Stimulated activated CD4-positive, alpha-beta T cell treated with anti-CD3 and anti-CD28 coated beads, Interleukin-4, amount 100 ng/mL, for 4 hours (primary cell): Measurements from ENCODE around the gene CRACDL.
A peak's percentile ranks its signal among the peaks of the same experiment; 100 is the strongest.
"Not testable (repeated sequence)": the region's sequence is repeated elsewhere in the genome, so short reads cannot be mapped to it uniquely, and the experiment has no call there.

Experiments used
- DNase-seq, 2 experiments: peaks; one replicate each; pipeline ENCODE4 v3.0.0-alpha.2; 2020

Gene CRACDL

DNA sequence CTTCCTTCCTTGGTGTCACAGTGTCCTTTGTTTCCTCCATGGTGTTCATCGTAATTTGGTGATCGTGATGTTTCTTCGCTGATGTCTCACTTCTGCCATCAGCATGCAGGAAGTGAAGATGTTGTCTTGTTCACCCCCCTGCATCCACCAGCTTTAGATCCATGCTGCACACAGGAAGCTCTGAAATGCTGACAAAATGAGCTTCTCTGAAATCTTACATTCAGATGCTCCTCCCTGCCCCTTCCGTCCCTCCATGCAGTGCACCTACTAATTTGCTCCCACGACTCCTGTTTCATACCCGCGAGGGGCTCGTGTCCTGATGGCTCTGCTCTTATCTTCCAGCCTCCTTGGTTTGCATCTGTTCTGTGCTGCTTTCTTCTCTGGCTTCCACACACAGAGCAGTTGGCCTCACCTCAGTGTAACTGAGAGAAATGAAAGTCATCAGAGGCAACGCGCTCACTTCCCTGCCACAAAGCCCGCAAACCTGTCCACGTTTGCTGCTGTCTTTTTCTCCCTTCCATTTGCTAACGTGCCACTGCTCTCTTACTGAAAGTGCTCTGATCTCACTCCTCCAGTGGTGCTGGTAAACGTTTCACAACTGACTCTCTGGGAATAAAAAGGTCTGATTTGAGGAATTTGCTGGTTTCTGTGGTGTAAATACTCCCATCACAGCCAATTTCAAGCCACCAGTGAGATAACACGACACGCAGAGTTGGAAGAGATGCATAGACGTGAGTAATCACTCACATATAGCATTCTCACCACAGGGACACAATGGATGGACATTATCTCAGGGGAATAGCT lies 164.1 kb downstream of the CRACDL start:
- DNase-seq = peak; percentile 23 to 62

DNA sequence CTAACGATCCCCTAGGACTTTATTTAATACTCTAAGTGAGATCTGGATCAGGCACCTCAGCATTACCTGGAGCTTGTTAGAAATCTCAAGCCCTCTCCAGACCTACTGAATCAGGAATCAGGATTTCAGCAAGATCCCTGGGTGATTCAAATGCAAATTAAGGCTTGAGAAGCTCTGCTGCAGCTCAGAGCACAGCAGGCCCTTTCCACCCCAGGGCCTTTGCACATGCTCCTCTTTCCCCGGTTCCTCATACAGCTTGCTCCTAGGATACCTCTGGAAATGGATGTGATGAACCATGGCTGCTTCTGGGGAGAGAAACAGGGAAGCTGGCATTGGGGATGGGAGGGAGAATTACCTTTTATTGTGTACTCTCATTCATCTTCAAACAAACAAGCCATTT lies 164.8 kb downstream of the CRACDL start:
- no peak for DNase-seq

DNA sequence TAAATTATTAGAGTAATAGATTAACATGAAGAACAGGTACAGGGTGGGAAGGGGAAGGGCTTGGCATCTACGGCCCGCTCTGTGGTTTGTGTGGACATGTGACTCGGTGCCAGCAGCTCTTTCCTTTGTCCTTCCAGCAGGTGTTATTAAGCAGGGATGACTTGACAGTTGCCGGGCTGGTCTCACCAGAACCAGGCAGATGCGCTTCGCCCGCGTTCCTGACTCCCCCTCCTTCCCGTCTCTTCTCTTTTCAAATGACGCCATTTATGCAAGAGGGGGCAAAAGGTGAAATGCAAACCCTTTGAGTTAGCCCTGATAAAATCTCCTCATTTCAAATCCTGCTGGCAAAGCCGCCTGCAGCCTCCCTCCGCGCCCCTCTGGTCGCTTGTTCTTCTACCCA lies 166.2 kb downstream of the CRACDL start:
- DNase-seq = peak in 1 of 2 experiments; percentile 25

DNA sequence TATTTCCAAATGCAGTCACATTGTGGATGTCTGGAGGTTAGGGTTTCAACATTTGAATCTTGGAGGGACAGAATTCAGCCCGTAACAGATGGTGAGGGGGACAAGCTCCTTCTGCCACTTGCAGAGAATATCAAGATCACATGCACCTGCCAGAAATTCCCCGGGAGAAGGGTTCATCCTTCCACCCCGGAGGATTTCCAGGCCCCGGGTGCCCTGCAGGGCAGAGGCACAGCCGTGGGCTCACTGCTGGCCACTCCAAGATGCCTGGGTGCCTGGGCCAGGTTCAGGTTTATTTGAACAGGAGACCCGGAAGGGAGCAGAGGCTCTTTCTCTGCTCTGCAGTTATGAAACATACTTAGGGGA lies 166.9 kb downstream of the CRACDL start:
- DNase-seq = no peak

DNA sequence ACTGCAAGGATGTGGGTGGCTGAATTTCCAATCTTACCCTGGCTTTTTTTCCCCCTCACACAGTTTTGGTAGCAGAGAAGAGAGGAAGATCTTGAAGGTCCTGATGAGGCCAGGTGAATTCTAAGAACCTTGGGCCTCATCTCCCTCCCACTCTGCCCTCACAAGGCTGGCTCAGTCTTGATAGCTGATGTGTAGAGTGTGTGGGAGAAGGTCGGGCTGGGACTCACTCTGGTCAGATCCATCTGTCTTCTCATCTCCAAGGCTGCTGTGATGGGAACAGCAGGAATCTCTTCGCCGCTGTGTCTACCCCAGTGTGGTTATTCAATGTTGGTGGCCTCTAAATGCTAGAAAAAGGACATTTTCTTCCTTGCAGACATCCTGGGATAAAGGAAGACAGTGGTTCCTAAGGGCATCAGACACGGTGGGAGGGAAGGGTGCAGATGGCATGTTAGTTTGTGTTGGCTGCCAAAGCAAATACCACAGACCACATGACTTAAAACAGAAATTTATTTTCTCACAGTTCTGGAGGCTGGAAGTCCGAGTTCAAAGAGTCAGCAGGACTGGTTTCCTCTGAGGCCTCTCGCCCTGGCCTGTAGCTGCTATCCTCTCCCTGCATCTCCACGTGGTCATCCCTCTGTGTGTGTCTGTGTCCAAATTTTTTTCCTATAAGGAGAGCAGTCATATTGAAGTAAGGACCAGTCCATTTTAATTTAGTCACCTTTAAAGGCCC lies 167.5 kb downstream of the CRACDL start:
- DNase-seq = peak in 1 of 2 experiments; percentile 53

DNA sequence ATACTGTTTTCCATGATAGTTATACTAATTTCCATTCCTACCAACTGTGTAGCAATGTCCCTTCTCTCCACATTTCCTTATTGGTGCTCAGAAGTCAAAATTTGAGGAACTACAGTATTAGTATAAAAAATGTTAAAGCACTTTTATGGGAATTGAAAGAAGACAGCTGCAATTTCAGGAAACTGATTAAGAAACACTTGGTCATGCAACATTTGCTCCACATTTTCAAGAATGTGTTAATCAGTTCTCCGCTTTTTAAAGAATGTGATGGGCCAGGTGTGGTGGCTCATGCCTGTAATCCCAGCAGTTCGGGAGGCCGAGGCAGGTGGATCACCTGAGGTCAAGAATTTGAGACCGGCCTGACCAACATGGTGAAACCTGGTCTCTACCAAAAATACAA lies 171.5 kb downstream of the CRACDL start:
- DNase-seq = no peak

DNA sequence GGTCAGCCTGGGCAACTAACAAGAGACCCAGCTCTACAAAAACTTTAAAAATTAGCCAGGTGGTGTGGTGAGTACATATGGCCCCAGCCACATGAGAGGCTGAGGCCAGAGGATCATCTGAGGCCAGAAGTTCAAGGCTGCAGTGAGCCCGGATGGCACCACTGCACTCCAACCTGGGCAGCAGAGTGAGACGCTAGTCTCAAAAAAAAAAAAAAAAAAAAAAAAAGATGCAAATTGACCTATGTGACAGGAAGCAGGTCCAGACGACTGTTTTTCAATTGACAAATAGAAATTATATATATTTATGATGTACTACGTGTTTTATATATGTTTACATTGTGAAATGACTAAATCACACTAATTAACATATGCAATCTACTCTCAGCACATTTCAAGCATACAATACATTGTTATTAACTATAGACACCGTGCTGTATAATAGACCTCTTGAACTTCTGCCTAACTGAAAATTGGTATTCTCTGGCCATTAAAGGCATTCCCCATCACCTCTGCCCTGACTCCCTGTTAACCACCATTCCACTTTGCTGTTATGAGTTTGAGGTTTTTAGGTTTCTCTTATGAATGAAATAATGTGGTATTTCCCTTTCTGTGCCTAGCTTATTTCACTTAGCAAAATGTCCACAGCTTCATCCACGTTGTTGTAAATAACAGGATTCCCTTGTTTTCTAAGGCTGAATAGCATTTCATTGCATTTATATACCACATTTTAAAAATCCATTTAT lies 172.6 kb downstream of the CRACDL start:
- DNase-seq = no peak

DNA sequence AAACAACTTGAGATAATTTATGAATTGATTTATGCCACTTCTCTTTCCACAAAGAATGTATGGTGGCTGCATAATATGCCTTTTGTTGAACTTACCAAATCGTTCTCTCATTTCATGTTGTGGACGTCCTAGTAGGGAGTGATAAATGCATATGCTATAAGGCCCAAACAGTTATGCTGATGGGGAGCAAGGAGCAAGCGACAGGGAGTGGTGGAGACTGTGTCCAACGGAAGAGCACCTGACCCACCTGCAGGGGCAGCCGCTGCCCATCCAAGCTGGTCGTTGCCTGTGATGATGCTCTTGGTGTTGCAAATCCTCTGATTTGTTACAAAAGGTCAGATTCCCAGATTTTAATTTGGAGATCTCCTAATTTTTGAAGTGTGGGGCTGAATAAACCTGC lies 174.1 kb downstream of the CRACDL start:
- DNase-seq = no peak

DNA sequence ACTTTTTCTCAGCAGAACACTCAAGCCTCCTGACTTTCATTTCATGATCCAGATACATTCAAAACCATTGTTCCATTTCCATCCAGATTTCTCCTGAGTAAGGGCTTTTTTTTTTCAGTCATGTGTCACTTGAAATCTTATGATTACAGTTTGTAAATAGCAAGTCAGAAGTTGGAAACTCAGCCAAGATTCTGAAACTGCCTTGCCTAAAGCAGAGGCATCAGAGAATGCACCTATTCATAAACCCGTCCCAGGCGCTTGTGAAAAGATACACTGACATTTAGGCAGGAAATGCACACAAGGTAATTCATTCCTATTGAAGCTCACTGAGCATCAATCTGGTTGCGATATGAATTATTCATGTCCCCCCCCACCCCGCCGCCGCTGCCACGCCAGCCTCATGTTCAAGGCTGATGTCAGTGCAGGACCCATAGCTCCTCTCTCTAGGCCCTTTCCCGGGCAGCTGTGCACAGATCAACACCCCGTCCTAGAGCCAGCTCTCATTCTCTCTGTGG lies 174.7 kb downstream of the CRACDL start:
- peak; percentile 66 to 71 for DNase-seq

DNA sequence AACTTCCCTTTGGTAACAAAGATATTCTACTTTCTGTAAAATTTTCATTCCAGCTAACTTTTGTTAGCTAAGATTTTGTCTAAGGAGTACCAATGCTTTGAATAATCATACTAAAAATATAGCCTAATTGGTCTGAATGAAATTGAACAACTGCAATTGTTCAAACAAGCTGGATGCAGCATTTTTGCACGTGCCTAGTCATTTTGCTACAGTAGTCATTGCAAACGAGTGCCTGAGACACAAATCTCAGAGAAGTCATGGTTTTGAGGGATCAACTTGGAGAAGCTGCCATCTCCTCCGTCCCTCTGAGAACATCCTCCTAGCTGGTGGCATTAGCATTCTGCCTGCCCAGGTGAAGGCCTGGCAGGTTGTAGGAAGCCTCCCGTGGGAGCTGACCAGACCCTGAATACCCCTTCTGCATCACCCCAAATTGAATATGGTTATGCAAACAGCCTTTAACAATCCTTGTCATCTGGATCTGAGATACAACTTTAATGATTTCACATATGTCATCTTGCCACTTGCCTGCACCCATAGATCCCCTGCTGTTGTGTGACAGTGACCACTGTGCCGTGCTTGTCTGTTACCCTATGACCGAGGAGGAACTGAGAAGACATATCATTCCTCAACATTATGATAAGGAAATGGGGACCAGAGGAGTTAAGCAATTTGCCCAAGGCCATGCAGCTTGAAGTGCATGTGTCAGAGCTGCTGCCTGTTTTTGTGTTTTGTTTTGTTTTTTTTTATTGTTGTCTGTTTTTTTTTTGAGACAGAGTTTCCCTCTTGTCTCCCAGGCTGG lies 176.0 kb downstream of the CRACDL start:
- DNase-seq = no peak

DNA sequence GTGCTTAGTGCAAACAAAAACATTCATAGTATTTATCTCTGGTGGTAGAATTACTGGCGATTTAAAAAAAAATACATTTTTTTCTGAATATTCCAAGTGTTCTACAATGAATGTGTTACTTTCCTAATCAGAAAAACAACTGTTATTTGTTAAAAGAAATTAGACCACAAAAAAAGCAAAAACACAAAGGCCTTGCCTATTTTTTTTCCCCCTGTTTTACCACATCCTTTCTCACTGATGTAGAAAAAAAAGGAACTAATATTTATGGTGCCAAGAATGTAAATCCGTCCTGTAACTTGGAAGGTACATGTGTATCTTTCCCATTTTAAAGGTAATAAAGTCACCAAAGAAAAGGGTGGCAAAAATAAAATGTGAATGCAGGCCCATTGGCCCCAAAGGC lies 176.7 kb downstream of the CRACDL start:
- DNase-seq = no peak

DNA sequence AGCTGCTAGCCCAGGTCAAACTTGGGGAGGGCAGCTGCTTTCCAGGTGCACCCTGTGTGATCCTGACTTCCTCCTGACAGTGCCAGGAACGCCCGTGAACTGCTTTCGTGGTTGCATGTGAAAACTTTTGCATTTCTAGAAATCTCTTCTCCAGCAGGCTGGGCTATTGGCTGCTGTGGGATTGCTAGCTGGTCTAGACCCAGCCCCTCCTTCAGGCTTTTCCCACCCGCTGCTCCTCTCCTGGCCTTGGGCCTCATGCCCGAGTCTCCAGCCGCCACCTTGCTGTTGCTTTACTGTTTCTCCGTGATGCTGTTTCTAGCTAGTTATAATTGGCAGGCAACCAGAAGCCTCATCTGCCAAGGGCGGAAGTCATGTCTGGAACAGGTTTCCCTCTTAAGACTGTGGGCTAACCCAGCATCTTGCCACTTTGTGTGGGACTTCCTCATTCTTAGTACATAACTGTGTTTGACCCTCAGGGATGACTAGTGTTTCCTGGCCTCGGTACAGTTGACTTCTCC lies 178.1 kb downstream of the CRACDL start:
- DNase-seq = peak in 1 of 2 experiments; percentile 54

DNA sequence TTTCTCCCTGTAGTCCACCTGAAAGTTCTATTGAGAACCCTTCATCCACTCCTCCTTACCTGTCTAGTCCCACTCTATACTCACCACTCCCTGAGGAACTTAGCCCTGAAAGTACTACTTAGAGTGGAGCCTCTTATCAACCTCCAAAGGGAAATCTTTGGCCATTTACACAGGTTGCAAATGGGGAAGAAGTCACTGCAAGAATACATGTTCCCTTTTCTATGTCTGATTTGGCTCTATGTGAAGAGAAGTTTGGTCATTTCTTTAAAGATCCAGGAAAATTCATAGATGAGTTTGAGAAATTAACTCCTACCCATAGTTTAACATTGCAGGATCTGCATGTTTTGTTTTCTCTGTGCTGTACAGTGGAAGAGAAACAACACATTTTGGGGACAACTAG lies 182.2 kb downstream of the CRACDL start:
- DNase-seq = no peak

DNA sequence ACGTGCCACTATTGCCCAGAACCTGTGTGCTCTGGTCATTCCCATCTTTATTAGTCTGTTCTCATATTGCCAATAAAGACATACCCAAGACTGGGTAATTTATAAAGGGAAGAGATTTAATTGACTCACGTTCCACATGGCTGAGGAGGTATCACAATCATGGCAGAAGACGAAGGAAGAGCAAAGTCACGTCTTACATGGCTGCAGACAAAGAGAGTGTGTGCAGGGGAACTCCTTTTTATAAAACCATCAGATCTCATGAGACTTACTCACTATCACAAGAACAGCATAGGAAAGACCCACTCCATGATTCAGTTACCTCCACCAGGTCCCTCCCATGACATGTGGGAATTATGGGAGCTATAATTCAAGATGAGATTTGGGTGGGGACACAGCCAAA lies 183.3 kb downstream of the CRACDL start:
- DNase-seq = not testable (repeated sequence)

DNA sequence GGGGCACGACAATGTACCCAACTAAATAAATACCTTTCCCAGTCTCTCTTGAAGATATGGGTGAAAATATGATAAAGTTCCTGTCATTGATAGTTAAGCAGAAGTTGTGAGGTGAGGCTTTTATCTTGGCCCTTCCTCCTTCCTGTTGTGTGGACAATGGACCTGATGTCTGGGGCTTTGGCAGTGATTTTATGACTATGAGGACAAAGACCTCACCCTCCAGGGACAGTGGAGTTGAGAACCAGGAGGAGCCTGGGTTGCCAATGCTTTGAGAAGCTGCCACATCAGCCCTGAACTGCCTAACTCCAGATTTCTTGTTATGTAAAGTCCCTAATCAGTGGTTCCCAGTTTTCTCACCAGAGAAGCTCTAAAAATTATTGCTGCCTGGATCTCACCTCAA lies 184.3 kb downstream of the CRACDL start:
- DNase-seq = no peak

DNA sequence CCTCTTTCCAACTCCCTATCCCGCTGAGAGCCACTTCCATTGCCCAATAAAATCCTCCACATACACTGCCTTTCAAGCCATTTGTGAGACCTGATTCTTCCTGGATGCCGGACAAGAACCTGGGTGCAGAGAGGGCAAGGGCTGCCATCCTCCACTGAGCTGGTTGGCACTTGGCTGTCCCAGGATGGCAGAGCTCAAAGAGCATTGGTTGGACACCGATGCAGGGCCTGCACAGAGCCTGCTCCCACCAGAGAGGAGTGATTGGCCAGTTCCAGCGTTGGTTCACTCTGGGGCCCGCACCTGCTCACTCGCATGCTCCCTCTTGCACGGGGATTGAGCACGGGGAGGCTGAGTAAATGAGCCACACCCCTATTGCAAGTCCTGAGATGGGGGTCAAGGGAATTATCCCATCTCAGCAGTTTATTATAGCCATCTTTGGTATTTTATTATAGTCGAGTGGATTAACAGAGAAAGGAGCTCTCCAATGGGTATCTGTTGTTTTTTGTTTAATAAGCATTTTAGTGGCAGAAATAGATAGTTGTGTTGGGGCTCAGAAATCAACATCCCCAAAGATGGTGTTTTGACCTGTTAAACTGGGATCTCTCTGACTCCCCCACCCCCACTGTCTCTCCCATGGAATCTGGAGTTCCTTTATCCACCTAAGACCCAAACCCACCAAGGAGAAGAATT lies 185.3 kb downstream of the CRACDL start:
- no peak for DNase-seq

DNA sequence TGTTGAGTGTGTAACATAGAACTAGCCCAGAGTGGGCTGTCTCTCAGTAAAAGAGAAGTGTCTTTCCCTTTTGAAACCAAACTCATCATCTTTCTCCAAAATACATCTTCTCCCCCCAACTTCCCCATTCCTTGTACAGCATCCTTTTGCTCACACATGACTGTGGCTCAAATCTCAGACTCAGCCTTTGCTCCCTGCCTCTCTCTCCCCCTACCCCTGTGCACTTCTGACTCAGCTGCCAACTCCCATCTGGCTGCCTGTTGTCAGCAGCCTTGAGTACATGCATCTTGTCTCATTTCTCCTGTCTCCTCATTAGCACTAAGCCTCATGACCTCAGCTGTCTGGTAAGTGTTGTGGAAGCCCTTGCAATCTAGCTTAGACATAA lies 187.0 kb downstream of the CRACDL start:
- no peak for DNase-seq

DNA sequence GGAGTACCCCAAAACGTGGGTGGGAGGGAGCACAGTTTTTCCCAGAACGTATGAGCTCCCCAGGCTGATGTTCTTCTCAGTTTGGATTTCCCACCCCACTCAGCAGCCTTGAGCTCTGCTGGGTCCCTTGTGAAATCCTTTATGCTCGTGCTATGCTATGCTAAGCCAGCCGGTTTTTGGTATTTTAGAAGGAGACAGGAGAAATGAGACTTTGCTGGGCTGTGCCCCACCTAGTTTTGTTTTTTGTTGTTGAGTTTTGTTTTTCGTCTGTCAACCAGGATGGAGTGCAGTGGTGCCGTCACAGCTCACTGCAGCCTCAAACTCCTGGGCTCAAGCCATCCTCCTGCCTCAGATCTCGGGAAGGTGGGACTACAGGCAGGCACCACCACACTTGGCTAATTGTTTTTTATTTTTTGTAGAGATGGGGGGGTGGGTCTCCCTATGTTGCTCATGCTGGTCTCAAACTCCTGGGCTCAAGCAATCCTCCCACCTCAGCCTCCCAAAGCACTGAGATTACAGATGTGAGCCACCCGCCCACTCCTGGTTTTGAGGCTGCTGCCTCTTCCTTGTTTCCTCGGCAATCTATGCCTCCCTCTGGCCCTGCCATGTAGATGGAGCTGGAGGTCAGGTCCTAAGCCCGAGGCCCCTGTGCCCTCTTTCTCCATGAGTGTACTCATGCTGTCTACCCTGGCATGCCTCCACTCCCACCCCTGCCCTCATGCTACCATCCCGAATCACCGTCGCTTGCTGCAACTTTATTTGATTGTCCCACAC lies 187.5 kb downstream of the CRACDL start:
- no peak for DNase-seq

DNA sequence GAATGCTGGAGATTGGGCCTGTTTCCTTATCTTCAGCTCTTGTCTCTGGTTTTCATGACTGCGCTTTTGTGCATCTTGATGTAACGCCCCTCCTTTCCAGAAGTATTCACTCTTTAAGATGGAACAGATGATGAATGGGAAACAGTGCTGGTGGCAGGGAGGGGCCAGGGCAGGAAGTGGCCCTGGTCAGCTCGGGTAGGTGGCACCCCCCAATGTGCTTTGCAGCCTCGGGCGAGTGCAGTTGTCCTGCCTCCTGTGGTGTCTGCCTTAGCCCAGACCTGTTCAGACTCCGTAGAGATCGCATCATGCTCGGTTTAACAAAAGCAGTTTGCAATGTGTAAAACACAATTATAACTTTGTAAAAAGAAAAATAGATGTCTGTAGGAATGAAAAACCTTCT lies 188.1 kb downstream of the CRACDL start:
- DNase-seq = no peak

DNA sequence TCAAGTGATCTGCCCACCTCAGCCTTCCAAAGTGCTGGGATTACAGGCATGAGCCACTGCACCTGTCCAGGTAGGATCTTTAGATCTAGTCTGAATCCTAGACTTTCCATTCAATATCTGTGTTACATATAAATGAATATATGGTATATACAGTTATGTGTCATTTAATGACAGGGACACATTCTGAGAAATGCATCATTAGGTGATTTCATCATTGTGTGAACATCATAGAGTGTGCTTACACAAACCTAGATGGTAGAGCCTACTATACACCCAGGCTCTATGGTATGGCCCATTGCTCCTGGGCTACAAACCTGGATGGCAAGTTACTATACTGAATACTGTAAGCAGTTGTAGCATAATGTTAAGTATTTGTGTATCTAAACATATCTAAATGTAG lies 189.6 kb downstream of the CRACDL start:
- DNase-seq = no peak

DNA sequence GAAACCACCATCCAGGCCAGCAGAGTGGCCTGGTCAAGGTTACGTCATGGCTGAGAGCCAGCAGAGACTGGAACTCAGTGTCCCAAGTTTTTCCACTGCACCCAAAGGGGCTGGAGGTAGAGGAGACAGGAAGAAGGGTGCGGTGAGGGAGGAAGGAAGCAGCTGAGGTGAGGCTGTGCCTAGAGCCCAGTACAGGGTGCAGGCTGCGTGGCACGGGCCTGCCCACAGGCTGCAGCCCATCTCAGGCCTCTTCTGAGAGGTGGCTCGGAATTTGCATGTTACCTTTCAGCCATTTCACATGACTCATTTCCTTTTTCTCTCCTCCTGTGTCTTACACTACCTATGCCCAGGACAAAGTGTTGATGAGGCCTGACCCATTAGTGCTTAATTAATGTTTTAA lies 191.4 kb downstream of the CRACDL start:
- no peak for DNase-seq
